Adipocyte (in vitro differentiated cells): Measurements from ENCODE around the gene KIRREL3.

Experiments used
- DNase-seq: peaks from one replicate; pipeline ENCODE4 v3.0.0-alpha.2; 2015; ENCODE audit warnings: low read depth
- H3K27me3 ChIP-seq: replicated peaks from 2 replicates; pipeline ENCODE4 v1.7.0; 2013; ENCODE audit warnings: mild to moderate bottlenecking, low read length, moderate library complexity; ENCODE audit not compliant: control insufficient read depth, insufficient read depth
- H3K36me3 ChIP-seq: 2 replicates; pipeline ENCODE4 v1.7.0; 2013; ENCODE audit warnings: low read length, mild to moderate bottlenecking, moderate library complexity; ENCODE audit not compliant: control insufficient read depth, insufficient read depth, severe bottlenecking
- H3K4me1 ChIP-seq: 2 replicates; pipeline ENCODE4 v1.7.0; 2013; ENCODE audit warnings: mild to moderate bottlenecking, low read length, moderate library complexity; ENCODE audit not compliant: control insufficient read depth, insufficient read depth
- H3K4me3 ChIP-seq: 2 replicates; pipeline ENCODE4 v1.7.0; 2013; ENCODE audit warnings: mild to moderate bottlenecking, low read length, moderate library complexity
- H3K9ac ChIP-seq: 2 replicates; pipeline ENCODE4 v1.7.0; 2013; ENCODE audit warnings: mild to moderate bottlenecking, low read length, moderate library complexity
- H3K9me3 ChIP-seq: 2 replicates; pipeline ENCODE4 v1.7.0; 2013; ENCODE audit warnings: mild to moderate bottlenecking, low read length, moderate library complexity; ENCODE audit not compliant: control insufficient read depth

Gene KIRREL3

DNA sequence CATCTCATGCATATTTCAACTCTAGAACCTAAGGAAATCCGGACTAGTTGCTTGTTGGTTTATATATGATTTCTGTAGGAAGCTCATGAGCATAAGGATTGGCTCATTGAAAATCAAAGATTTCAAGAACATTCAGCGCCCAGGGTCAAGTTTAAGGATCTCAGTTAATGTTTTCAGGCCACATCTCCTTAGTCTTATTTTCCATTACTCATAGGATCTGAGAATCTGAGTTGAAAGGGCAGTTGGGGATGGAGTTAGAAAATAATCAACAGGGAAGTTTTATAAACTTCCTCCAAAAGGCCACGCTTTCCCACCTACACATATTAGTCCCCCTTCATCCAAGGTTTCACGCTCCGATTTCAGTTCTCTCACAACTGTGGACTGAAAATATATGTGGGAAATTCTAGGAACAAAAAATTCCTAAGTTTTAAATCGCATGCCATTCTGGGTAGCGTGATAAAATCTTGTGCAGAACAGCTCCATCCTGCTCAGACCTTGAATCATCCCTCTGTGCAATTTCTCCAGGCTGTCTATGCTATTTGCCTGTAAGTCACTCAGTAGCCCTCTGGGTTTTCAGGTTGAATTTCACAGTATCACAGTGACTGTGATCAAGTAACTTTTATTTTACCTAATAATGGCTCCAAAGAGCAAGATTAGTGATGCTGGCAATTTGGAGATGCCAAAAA is 160.2 kb downstream of the KIRREL3 start:
- no peaks in the 10 kb centered on the region for H3K27me3 ChIP-seq
- no peaks in the 10 kb centered on the region for H3K36me3 ChIP-seq

GRCh38 chr11:126839496-126839895 is 161.1 kb downstream of the KIRREL3 start:
- H3K27me3 ChIP-seq = no peaks in the 10 kb centered on the region
- DNase-seq = no peak
- H3K4me1 ChIP-seq = peaks cover 5% of the 10 kb centered on the region
- H3K36me3 ChIP-seq = no peaks in the 10 kb centered on the region
- H3K9ac ChIP-seq = no peak overlapping the region
- no peak overlapping the region for H3K4me3 ChIP-seq
- H3K9me3 ChIP-seq = no peaks in the 10 kb centered on the region

More for the DNA sequence above, 160.2 kb downstream of the KIRREL3 start:
- Histone ChIP-seq H3K9ac (no peak overlapping the region), H3K4me1 (no peaks in the 10 kb centered on the region), H3K4me3 (no peak overlapping the region), H3K9me3 (no peaks in the 10 kb centered on the region)
- peak; percentile 79 for DNase-seq

- DNase-seq = no peak
- Histone ChIP-seq H3K9ac (no peak overlapping the region), H3K27me3 (no peaks in the 10 kb centered on the region), H3K9me3 (no peaks in the 10 kb centered on the region), H3K4me1 (peaks cover 12% of the 10 kb centered on the region), H3K4me3 (no peak overlapping the region), H3K36me3 (no peaks in the 10 kb centered on the region)
Observed at GRCh38 chr11:126838779-126839178, 161.8 kb downstream of the KIRREL3 start.

- Histone ChIP-seq H3K36me3 (no peaks in the 10 kb centered on the region), H3K4me3 (no peak overlapping the region), H3K4me1 (peaks cover 17% of the 10 kb centered on the region), H3K9me3 (no peaks in the 10 kb centered on the region), H3K9ac (no peak overlapping the region), H3K27me3 (no peaks in the 10 kb centered on the region)
- no peak for DNase-seq
Observed at GRCh38 chr11:126837581-126837980, 163.0 kb downstream of the KIRREL3 start.

DNA sequence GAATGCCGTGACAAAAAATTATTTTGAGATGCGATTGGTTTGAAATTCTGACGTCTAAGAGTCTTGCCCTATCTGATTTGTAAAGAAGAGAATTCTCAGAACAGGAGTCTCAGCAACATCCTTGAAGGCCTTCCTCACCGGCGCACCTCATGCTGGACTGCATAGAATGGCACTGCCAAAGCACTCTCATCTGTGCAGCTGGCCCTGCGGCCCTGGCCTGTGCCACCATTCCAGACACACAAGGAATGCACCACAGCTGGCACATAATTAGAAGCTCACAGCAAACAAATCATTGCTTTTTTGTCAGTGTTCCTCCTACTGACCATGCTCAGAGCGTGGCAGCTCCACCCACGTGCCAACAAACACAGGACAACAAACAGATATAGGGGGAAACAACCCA is 166.0 kb downstream of the KIRREL3 start:
- H3K9me3 ChIP-seq = no peaks in the 10 kb centered on the region
- no peak overlapping the region for H3K9ac ChIP-seq
- DNase-seq = no peak
- H3K27me3 ChIP-seq = no peaks in the 10 kb centered on the region
- H3K4me1 ChIP-seq = peaks cover 17% of the 10 kb centered on the region
- H3K36me3 ChIP-seq = no peaks in the 10 kb centered on the region
- H3K4me3 ChIP-seq = no peak overlapping the region

GRCh38 chr11:126834149-126834548 is 166.4 kb downstream of the KIRREL3 start:
- Histone ChIP-seq H3K4me3 (no peak overlapping the region), H3K36me3 (no peaks in the 10 kb centered on the region), H3K9me3 (no peaks in the 10 kb centered on the region), H3K27me3 (no peaks in the 10 kb centered on the region), H3K4me1 (peaks cover 17% of the 10 kb centered on the region), H3K9ac (no peak overlapping the region)
- peak; percentile 79 for DNase-seq

DNA sequence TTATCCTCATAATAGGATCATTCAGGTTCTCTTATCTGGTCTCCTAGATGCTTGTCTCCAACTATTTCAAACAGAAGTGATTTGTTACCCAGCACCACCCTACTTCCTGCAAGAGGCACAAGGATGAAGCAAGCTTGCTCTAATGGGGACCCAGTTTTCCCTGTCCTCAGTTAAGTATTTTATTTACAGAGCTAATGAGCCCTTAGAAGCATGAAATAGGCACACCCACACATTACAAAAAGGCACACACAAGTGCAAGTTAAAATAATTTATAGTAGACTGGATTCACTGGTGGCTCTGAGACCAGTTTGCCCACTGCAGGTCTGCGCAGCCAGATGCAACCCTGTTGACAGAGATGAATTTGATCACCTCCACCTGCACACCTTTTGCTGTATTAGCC is 167.5 kb downstream of the KIRREL3 start:
- H3K4me1 ChIP-seq = peaks cover 17% of the 10 kb centered on the region
- H3K4me3 ChIP-seq = no peak overlapping the region
- no peaks in the 10 kb centered on the region for H3K9me3 ChIP-seq
- no peak for DNase-seq
- H3K36me3 ChIP-seq = no peaks in the 10 kb centered on the region
- H3K27me3 ChIP-seq = no peaks in the 10 kb centered on the region
- no peak overlapping the region for H3K9ac ChIP-seq

DNA sequence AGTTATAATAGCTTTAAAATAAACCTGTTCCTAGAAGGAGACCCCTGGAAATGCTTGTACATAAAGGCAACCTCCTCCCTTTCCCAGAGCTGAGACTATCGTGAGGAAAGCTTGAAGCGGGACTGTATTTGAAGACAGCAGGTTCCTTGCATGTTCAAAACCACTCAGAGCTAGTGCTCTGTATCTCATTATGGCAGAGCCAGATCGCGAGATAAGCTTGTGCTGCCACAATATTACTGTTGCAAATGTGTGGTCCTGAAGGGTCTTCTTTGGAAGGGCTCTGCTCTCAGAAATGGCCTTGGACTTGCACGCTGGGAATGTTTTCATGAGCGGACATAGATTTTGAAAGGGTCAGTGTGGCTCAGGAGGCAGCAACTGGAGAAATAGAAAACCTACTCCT is 168.2 kb downstream of the KIRREL3 start:
- Histone ChIP-seq H3K9me3 (no peaks in the 10 kb centered on the region), H3K36me3 (no peaks in the 10 kb centered on the region), H3K9ac (no peak overlapping the region), H3K27me3 (no peaks in the 10 kb centered on the region), H3K4me1 (peaks cover 17% of the 10 kb centered on the region), H3K4me3 (no peak overlapping the region)
- no peak for DNase-seq

GRCh38 chr11:126830216-126830806 is 170.3 kb downstream of the KIRREL3 start:
- Histone ChIP-seq H3K4me3 (no peak overlapping the region), H3K9ac (no peak overlapping the region), H3K9me3 (no peaks in the 10 kb centered on the region), H3K4me1 (peaks cover 17% of the 10 kb centered on the region), H3K27me3 (no peaks in the 10 kb centered on the region), H3K36me3 (no peaks in the 10 kb centered on the region)
- no peak for DNase-seq

DNA sequence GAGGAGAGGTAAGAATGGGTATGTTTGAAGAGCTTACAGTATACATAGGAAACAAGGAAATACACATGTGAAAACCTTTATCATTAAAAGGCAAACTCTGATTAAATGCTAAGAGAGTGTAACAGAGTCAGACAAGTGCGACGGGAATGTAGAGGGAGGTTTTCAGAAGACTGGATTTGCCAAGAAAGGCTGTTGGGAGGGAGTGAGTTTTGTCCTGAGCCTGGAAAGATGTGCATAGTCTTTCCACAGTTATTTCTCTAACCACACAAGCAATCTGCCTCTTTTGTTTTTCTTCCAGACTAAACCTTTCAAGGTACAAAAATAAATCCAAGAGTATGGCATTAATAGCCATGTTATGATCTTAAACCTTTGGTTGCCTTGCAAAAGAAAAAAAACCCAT is 170.9 kb downstream of the KIRREL3 start:
- no peak overlapping the region for H3K4me3 ChIP-seq
- no peak overlapping the region for H3K9ac ChIP-seq
- DNase-seq = no peak
- H3K4me1 ChIP-seq = peaks cover 15% of the 10 kb centered on the region
- no peaks in the 10 kb centered on the region for H3K27me3 ChIP-seq
- H3K36me3 ChIP-seq = no peaks in the 10 kb centered on the region
- H3K9me3 ChIP-seq = no peaks in the 10 kb centered on the region

DNA sequence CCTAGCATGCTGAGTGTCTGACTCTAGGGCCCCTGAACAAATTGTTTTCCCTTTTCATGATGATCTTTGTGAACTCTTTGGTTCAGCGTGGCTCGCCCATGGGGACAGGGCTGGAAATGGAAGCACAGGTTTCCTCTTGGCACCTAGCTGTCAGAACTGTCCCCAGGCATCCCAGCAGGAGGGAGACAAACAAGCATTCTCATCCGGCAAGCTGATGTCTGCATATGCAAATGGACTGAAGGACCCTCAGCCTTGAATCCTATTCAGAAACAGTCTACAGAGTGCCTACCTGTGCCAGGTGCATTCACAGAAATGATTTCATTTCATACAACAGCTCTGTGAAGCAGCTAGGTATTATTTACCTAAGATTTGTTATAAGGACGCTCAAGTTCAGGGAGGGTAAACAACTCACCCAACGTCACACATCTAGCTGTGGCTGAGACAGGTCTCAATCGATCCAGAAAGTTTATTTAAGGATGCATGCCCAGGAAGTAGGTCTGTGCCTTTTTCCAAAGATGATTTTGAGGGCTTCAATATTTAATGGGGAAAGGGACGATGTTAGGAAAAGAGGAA is 176.4 kb downstream of the KIRREL3 start:
- no peaks in the 10 kb centered on the region for H3K27me3 ChIP-seq
- no peaks in the 10 kb centered on the region for H3K4me1 ChIP-seq
- no peaks in the 10 kb centered on the region for H3K36me3 ChIP-seq
- H3K9ac ChIP-seq = no peak overlapping the region
- no peak overlapping the region for H3K4me3 ChIP-seq
- H3K9me3 ChIP-seq = no peaks in the 10 kb centered on the region
- no peak for DNase-seq
